GM12891 (cell line): ENCODE data around the gene IDH1.

ENCODE experiments used
- PAX5 ChIP-seq: IDR thresholded peaks from 2 replicates; pipeline ENCODE4 v1.6.1; 2011; ENCODE audit warnings: low read length, moderate library complexity, mild to moderate bottlenecking; ENCODE audit not compliant: insufficient read depth, severe bottlenecking
- POLR2A ChIP-seq: IDR thresholded peaks from 2 replicates; pipeline ENCODE4 v1.6.1; 2011; ENCODE audit warnings: low read depth, low read length, control low read depth
- POLR2AphosphoS5 ChIP-seq: IDR thresholded peaks from 2 replicates; pipeline ENCODE4 v1.6.1; 2011; ENCODE audit warnings: low read depth, low read length, control low read depth
- POU2F2 ChIP-seq: IDR thresholded peaks from 2 replicates; pipeline ENCODE4 v1.6.1; 2011; ENCODE audit warnings: low read depth, mild to moderate bottlenecking, control low read depth, low read length, moderate library complexity
- SPI1 ChIP-seq: IDR thresholded peaks from 2 replicates; pipeline ENCODE4 v1.6.1; 2011; ENCODE audit warnings: low read depth, low read length, control low read depth
- TAF1 ChIP-seq: IDR thresholded peaks from 2 replicates; pipeline ENCODE4 v1.6.1; 2011; ENCODE audit warnings: low read depth, low read length, control low read depth

DNA sequence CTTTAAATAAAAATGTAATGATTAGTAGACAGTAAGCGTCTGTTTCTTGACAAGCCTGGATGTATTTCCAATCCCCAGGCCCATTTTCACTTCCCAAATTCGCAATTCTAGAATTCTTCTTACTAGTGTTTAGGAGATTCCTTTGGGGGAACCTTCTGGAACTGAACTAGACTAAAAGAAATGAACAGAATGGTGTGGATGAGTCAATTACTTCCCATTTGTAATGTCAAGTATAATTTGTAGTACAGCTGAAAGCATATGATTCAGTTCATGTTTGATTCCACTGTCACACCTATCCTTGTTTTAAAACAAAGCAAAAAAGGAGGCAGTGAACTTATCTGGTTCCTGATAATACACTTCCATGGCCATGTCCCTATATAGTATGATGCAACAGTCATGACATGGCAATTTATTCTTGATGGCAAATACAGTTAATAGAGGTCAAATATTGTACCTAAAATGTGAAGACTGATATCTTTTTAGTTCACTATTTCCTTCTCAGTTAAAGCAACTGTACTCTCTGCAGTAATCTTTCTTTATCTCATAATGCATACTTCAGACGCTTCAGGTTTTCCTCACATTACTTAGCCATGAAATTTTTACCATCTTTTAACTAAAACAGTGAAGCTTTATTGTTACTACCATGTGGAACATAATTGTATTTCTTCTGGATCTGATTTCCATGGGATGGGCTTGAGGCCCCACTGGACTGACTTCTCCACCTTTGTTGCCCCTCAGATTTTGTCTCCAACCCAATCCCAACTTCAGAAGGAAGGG lies 2.0 kb downstream of the IDH1 start:
- TF ChIP-seq POLR2A (no peak), TAF1 (no peak), POLR2AphosphoS5 (no peak), SPI1 (no peak), POU2F2 (no peak), PAX5 (no peak)
